Stimulated activated naive CD4-positive, alpha-beta T cell (primary cell): ENCODE results near the gene FBLN1.
"Not testable (repeated sequence)": the region's sequence is repeated elsewhere in the genome, so short reads cannot be mapped to it uniquely, and the experiment has no call there.

Experiments used
- DNase-seq, 6 experiments: peaks; one replicate each; lab custom pipeline; 2025; lab: John Stamatoyannopoulos, UW

FBLN1 gene

GRCh38 chr22:45477366-45478107 is 25.1 kb upstream of the FBLN1 start:
- DNase-seq, result no peak

- DNase-seq, result no peak
These were observed 24.4 kb upstream of the FBLN1 start for GRCh38 chr22:45478108-45478771.

- no peak for DNase-seq
These were observed 22.0 kb upstream of the FBLN1 start for GRCh38 chr22:45480717-45481116.

GRCh38 chr22:45481661-45482060 is 21.0 kb upstream of the FBLN1 start:
- DNase-seq, result no peak

GRCh38 chr22:45482169-45482568 is 20.5 kb upstream of the FBLN1 start:
- DNase-seq, result no peak

GRCh38 chr22:45483319-45483718 is 19.4 kb upstream of the FBLN1 start:
- DNase-seq, result no peak

GRCh38 chr22:45483918-45484499 is 18.7 kb upstream of the FBLN1 start:
- no peak for DNase-seq

- no peak for DNase-seq
These were observed 17.9 kb upstream of the FBLN1 start for GRCh38 chr22:45484742-45485141.

- no peak for DNase-seq
These were observed 17.4 kb upstream of the FBLN1 start for GRCh38 chr22:45485261-45485660.

- DNase-seq, result no peak
These were observed 13.8 kb upstream of the FBLN1 start for GRCh38 chr22:45488764-45489370.

- no peak for DNase-seq
These were observed 11.8 kb upstream of the FBLN1 start for GRCh38 chr22:45490836-45491235.

- no peak for DNase-seq
These were observed 10.8 kb upstream of the FBLN1 start for GRCh38 chr22:45491841-45492240.

GRCh38 chr22:45493286-45493771 is 9.4 kb upstream of the FBLN1 start:
- DNase-seq, result no peak

- not testable (repeated sequence) for DNase-seq
These were observed 8.4 kb upstream of the FBLN1 start for GRCh38 chr22:45494306-45494705.

- DNase-seq, result not testable (repeated sequence)
These were observed 7.1 kb upstream of the FBLN1 start for GRCh38 chr22:45495616-45496015.

- no peak for DNase-seq
These were observed 6.2 kb upstream of the FBLN1 start for GRCh38 chr22:45496451-45496941.

GRCh38 chr22:45497351-45498145 is 5.1 kb upstream of the FBLN1 start:
- no peak for DNase-seq

- no peak for DNase-seq
These were observed 2.9 kb upstream of the FBLN1 start for GRCh38 chr22:45499746-45500145.

- no peak for DNase-seq
These were observed 550 bp downstream of the FBLN1 start for GRCh38 chr22:45503050-45503815.

- DNase-seq, result no peak
These were observed 1.2 kb downstream of the FBLN1 start for GRCh38 chr22:45503816-45504372.
